GM21447 (cell line): ENCODE data around the gene AQP12B.

Source experiments
- ATAC-seq: cut with Tn5 transposase; IDR thresholded peaks from one replicate; pipeline ENCODE4 v1.9.1; 2021; ENCODE audit not compliant: unreplicated experiment

The AQP12B gene

DNA sequence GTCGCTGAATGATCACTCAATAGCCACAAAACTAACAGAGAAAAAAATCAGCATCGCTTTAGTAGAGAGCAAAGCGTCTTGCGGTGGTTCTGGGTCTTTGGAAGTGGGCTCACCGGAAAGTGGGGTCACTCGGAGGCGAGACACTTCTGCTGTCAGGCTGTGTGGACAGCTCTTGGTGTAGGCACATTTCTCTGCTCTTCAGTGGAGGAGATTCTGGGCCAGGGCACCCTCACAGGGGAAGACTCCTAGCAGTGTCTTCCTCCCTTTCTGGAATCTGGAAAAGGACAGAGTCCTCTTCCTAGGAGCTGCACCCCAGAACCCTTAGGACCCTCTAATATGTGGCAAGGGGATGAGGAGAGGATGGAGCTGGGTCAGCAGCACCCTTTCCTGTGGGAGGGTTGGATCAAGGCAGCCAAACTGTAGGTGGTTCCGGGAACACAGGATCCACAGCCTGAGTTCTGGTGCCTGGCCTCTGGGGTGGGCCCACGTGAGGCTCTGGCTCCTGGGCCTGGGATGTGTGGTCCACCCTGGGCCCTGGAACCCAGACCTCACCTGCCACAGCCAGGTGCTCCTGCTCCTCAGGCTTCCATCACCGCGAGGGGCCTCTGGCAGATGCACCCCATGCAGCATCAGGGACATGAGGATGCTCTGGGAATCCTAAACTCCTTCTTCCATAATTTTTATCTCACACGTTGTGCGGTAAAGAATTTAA is 32.3 kb downstream of the AQP12B start:
- no peak for ATAC-seq

GRCh38 chr2:240649331-240649730 is 33.4 kb downstream of the AQP12B start:
- ATAC-seq: no peak

DNA sequence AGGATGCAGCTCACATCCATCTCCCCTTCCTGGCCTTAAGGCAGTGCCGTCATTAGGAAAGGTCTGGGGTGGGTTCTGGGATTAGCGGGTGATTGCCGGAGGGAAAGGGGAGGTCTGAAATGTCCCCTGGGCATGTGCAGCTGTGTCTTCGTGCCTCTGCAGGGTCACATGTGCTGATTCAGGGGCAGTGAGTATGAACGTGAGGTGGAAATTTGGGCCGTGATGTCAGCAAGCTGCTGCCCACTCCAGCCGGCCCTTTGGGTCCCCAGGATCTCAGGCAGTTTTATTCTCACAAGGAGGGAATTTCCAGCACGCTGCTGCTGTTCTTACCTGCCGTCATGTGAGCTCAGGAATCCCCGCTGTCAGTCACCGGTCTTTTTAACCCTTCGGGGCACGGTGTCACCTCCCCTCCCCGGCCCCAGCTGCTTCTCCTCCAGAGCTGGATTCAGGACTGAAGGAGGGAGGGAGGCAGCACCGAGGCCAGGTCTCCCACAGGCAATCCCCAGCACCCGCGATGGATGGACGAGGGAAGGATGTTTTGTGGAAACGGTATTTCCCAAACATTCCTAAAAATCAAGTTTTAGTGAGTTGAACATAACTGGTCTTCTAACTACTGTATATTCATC is 33.9 kb downstream of the AQP12B start:
- ATAC-seq: no peak

DNA sequence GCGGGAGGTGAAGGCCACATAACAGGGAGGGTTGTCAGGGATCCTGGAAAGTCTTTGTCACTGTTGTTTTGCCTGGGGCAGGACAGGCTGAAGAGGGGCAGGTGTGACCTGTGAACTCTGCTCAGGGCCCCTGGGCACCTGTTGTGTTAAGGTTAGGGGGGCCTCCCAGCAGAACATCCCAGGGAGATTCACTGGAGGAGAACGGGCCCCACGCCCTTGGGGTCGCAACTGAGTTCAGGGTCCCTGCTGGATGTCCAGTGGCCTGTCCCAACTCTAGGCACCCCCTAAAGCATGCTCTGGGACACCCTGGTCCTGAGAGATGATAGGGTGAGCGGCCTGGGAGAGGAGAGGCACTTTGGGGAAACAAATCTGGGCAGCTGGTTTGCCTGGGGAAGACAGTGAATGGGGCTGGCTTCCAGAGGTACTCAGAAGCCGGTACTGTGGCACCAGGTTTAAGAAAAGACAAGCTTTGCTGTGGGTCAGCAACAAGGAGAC is 34.5 kb downstream of the AQP12B start:
- ATAC-seq: no peak

DNA sequence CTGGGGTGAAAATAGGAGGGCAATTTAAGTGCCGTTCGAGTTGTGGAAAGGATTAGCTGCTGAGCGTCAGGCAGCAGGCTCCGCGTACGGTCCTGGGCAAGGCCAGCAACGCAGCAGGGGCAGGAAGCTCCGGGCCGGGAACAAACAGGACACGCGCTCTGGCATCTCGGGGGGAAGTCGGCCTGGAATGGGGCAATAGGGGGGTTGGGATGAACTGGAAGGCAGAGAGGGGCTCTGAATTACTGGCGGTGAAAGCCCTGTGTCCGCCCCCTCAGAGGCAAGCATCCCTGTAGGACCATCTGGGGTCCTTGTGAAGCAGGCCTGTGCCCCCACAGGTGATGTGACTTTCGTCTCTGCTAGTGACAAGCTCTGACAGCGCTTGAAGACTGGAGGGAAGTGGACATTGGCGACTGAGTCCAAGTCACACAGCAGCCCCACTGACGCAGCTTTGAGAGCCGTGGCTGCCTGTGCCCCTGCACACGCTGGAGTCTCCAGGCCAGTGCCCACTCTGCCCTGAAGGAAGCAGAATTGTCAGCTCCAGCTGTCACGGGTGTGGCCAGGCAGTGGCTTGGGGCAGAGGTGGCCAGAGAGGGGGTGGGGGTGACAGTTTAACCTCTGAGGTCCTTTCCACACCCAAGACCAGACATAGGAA is 35.1 kb downstream of the AQP12B start:
- ATAC-seq: no peak

DNA sequence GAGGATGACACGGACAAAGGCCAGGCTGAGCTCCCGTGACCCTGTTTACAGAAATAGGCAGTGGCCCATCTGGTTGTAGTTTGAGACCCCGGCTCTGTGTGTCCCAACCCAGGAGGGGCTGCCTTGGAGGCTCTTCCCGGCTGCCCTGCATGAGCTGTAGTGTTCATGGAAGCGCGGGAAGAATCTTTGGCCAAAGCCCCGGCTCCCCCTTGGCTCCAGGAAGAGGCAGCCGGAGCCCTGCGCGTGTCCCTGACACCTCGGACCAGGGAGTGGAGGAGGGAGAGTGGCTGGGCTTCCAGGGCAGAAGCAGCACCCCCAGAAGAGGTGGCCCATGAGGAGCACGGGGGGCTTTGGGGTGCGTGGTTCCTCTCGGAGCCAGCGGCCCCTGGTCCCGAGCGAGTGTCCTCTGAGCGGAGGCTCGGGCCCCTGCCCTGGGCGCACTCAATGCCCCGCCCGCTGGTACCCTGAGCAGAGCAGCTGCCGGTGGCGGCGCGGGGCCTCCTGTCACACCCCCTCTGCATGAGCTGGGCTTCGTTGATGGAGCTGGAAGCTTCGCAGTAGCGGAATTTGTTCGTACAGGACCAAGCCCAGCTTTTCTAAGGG is 35.7 kb downstream of the AQP12B start:
- no peak for ATAC-seq

GRCh38 chr2:240646176-240646899 is 36.3 kb downstream of the AQP12B start:
- ATAC-seq: no peak

DNA sequence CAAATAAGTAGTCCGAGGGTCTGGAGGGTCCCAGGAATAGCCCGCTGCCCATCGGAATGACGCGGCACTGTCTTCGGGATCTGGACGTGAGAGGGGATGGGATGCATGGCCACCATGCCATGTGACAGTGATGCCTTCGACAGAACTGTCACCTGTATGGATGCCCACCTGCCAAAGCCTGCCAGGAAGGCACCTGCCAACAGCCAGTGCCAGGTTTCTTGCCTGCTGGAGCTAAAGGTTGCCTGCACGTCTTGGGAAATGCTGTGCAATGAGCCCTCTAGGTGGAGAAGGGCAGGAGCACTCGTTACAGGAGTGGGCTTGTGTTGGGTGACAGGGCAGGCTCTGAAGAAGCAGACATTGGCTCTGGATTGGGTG is 36.9 kb downstream of the AQP12B start:
- ATAC-seq: no peak

- ATAC-seq: no peak
These were observed 37.3 kb downstream of the AQP12B start for GRCh38 chr2:240645346-240645745.

GRCh38 chr2:240644859-240645301 is 37.8 kb downstream of the AQP12B start:
- no peak for ATAC-seq

GRCh38 chr2:240644171-240644651 is 38.5 kb downstream of the AQP12B start:
- ATAC-seq: no peak

- ATAC-seq: no peak
These were observed 38.9 kb downstream of the AQP12B start for GRCh38 chr2:240643811-240644150.

GRCh38 chr2:240643093-240643810 is 39.4 kb downstream of the AQP12B start:
- ATAC-seq: no peak

- ATAC-seq: no peak
These were observed 39.9 kb downstream of the AQP12B start for GRCh38 chr2:240642806-240643092.

- no peak for ATAC-seq
These were observed 40.5 kb downstream of the AQP12B start for GRCh38 chr2:240642061-240642805.

DNA sequence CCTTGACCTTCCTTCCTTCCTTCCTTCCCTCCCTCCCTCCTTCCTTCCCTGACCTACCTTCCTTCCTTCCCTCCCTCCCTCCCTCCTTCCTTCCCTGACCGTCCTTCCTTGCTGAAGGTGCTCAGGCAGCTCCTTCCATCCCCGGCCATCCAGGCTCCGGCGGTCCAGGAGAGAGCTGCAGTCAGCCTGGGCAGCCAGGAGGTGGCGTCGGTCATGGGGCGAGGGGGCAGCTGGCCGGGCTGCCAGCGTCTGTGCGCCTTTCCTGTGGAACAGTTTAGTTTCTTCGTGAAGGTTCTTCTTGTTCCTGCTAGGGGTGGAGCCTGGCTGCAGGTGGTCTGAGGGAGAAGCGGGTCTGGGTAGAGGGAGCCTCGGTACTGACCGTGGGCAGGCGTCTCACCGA is 41.7 kb downstream of the AQP12B start:
- ATAC-seq: no peak

DNA sequence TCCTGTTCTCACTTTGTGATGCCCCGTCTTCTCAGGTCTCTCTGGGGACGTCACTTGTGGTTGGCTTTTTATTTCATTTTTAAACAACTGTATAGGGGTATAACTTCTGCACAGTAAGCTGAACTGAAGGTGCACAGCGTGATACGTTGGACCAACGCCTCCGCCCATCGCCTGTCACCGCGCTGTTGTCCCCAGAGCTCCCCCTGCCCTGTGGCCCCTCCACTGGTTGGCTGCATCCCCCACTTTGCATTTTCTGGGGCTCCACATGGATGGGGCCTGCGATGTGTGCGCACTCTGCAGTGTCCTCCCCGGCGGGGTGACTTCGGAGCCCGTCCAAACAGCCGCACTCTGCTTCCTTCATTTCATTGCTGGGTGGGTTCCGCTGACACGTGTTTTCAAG is 43.1 kb downstream of the AQP12B start:
- no peak for ATAC-seq

GRCh38 chr2:240638512-240639160 is 44.0 kb downstream of the AQP12B start:
- ATAC-seq: no peak

DNA sequence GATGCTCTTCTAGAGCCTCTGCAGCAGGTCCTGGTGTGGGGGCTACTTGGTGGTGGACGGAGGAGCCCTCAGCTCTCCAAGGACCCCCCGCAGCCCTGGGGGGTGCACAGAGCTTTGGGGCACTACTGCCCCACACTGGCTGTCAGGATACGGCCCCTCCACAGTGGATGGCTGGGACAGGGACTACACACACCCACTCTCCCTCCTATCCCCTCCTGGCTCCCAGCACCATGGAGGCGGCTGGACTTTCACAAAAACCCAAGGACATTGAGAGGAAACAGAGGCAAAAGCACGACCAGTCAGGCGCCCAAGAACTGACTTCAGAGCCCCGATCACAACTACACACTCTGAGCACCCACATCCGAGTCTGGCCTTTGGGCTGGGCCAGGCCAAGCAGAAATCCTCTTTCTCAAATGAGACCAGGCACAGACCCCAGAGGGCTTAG is 44.8 kb downstream of the AQP12B start:
- ATAC-seq: no peak
